Liver (tissue), 3 donors: ENCODE measurements around the gene AGPAT1.
"Not testable (repeated sequence)": the region's sequence is repeated elsewhere in the genome, so short reads cannot be mapped to it uniquely, and the experiment has no call there.

ENCODE experiments used
- ATF3 ChIP-seq: IDR thresholded peaks from 2 replicates; pipeline ENCODE4 v1.6.1; 2016; ENCODE audit warnings: antibody characterized with exemption
- CTCF ChIP-seq: fragments of 150-350 bp; IDR thresholded peaks from 2 replicates; pipeline ENCODE4 v1.5.1; 2017; ENCODE audit warnings: improper control_type of control experiment, low read depth, low read length; ENCODE audit not compliant: missing input control
- EGR1 ChIP-seq, 2 donors: IDR thresholded peaks; 2 replicates each; pipeline ENCODE4 v1.6.1; 2016 to 2018; ENCODE audit warnings: antibody characterized with exemption in 2 of 2, low read depth in 2 of 2
- FOXA2 ChIP-seq: IDR thresholded peaks from 2 replicates; pipeline ENCODE4 v1.6.1; 2016; ENCODE audit warnings: antibody characterized with exemption
- HNF4A ChIP-seq, 2 donors: conservative IDR thresholded peaks; 2 replicates each; pipeline ENCODE4 v1.6.1; 2016; ENCODE audit warnings: antibody characterized with exemption in 2 of 2, mild to moderate bottlenecking in 2 of 2
- NR2F2 ChIP-seq: IDR thresholded peaks from 2 replicates; pipeline ENCODE4 v1.6.1; 2016; ENCODE audit warnings: antibody characterized with exemption
- RAD21 ChIP-seq, 2 donors: IDR thresholded peaks; 2 replicates each; pipeline ENCODE4 v1.6.1; 2016; ENCODE audit warnings: antibody characterized with exemption in 2 of 2, mild to moderate bottlenecking in 2 of 2
- TF ChIP-seq, protein P1 (sequence below): IDR thresholded peaks from 2 replicates; pipeline ENCODE4 v1.6.1; 2016; ENCODE audit warnings: antibody characterized with exemption
- TF ChIP-seq, protein P2 (sequence below): IDR thresholded peaks from 2 replicates; pipeline ENCODE4 v1.6.1; 2016; ENCODE audit warnings: antibody characterized with exemption
- donor health status: healthy.
- donor health status: healthy.

- not testable (repeated sequence) for TF ChIP-seq CTCF; EGR1 (IDR thresholded peaks at IDR 0.05; ENCODE audit: low read depth in 2 of 2); FOXA2; NR2F2; RAD21 (IDR thresholded peaks at IDR 0.05); HNF4A (conservative IDR thresholded peaks at IDR 0.05); ATF3
- TF ChIP-seq, protein P1, sequence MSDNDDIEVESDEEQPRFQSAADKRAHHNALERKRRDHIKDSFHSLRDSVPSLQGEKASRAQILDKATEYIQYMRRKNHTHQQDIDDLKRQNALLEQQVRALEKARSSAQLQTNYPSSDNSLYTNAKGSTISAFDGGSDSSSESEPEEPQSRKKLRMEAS: not testable (repeated sequence)
- TF ChIP-seq, protein P2, sequence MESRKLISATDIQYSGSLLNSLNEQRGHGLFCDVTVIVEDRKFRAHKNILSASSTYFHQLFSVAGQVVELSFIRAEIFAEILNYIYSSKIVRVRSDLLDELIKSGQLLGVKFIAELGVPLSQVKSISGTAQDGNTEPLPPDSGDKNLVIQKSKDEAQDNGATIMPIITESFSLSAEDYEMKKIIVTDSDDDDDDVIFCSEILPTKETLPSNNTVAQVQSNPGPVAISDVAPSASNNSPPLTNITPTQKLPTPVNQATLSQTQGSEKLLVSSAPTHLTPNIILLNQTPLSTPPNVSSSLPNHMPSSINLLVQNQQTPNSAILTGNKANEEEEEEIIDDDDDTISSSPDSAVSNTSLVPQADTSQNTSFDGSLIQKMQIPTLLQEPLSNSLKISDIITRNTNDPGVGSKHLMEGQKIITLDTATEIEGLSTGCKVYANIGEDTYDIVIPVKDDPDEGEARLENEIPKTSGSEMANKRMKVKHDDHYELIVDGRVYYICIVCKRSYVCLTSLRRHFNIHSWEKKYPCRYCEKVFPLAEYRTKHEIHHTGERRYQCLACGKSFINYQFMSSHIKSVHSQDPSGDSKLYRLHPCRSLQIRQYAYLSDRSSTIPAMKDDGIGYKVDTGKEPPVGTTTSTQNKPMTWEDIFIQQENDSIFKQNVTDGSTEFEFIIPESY: not testable (repeated sequence)
Observed at GRCh38 chr6:32144238-32144637, 31.6 kb downstream of the AGPAT1 start.
